ENCODE measurements around the gene PRR30.
"Not testable (repeated sequence)": the region's sequence is repeated elsewhere in the genome, so short reads cannot be mapped to it uniquely, and the experiment has no call there.

The PRR30 gene

DNA sequence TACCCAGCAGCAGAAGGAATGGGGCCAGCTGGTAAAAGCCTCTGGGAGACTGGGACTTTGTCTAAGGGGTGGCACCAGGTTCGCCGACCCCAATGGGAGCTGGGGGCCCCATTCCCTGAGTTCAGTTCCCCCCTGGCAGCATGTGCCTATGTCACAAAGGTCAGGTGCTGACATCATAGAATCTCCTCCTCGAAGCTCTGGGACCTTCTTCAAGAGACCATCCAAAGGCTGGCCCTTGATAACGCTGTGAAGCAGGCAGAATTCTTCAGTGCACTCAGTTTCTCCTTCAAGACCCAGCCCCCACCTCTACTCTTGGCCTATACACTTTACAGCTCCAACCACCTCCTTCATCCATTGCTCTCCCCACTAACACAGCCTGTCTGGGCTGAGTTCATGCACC, at the start of gene PRR30:
Gene PRR30 (minus strand): TSS at position 101 of the 400 bp plus-strand sequence. CDS start 1,081 bp downstream, outside the sequence.
- no peak for FAIRE-seq

DNA sequence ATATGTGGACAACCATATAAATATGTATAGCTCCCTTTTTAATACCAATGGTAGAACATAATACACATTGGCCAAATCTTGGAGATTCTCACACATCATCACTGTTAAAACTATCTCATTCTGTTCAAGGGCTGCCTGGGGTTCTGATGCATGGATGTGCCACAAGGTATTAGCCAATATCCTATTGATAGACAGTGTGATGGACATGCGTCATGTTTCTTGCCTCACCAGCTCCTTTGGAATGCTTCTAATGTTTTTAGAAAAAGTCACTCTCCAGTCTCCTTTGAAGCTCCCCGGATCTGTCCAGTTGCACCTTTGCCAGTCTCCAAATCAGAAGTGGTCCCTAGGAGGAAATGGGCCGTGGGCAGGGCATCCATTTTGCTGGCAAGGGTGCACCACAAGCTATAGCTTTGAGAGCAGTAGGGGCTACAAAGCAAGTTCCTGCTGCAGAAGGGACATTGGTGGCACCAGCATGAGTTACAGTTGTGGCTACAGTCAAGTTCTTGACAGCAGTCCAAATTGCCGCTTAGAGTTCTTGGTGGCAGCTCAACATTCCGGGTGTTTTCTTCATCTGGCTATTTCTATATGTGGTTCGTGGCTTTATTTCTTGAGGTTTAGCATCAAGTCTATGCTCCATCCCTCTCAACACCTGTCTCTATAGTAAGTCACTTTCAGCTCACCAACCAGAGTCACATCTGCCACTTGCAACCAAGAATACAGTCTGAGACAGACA, 47.6 kb upstream of the PRR30 start:
- FAIRE-seq: no peak

DNA sequence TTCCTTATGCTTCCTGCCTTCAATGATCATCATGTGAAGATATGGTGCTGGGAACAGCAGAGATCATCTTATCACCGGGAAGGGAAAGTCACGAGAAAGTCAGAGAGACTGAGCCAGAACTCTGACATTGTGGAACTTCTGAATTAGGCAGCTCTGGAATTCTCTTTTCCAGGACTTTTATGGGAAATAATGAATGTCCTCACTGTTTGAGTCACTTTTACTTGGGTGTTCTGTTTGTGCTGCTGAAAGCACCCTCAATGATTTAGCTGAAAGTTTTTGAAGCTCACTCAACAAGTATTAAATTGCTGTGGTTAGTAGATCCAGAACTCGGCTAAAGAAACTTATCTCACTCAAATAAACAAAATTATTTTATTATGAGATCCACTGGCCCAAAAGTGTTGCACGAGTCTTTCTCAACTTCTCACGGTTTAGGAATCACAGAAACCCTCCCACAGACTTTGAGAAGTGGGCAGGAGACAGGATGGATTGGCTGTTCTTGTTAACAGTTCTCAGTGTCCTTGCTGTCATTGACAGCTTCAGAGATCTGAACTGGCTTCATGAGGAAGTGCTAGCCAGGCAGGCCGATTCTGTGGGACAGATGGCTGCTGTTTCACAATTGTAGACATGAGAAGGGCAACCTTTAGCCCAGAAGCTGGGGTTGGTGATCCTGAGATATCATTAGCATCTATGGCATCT, 46.3 kb upstream of the PRR30 start:
- FAIRE-seq: no peak

DNA sequence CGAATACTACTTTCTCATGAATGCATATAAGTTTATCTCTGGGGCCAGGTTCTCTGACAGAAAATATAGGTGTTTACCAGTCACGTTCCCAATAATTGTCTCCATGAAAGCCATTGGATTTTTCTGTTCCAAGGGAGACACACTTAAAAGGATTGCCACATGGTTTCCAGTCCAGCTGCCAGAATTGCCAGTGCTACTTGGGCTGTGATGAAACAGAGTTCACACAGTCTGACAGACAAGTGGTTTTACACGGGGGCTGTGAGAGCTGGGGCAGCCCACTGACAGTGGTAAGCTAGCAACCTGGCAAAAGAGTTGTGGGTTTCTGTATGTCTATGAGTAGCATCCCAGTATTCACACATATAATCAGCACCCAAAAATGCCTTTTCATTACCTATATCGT, 44.9 kb upstream of the PRR30 start:
- no peak for FAIRE-seq

DNA sequence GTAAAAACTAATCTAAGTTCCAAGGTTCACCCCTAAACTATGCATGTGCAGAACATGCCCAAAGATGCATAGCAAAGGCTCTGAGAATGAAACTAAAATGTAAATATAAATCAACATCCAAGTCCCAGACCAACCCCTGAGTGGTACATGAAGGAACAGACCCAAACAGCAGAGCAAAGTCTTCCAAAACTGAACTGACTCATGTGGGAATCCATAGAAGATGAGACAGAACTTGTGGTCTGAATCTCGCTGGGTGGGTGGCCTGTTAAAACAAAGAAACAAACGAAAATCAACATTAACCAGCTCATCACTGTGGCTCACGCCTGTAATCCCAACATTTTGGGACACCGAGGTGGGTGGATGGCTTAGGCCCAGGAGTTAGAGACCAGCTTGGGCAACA, 43.1 kb upstream of the PRR30 start:
- FAIRE-seq: no peak

DNA sequence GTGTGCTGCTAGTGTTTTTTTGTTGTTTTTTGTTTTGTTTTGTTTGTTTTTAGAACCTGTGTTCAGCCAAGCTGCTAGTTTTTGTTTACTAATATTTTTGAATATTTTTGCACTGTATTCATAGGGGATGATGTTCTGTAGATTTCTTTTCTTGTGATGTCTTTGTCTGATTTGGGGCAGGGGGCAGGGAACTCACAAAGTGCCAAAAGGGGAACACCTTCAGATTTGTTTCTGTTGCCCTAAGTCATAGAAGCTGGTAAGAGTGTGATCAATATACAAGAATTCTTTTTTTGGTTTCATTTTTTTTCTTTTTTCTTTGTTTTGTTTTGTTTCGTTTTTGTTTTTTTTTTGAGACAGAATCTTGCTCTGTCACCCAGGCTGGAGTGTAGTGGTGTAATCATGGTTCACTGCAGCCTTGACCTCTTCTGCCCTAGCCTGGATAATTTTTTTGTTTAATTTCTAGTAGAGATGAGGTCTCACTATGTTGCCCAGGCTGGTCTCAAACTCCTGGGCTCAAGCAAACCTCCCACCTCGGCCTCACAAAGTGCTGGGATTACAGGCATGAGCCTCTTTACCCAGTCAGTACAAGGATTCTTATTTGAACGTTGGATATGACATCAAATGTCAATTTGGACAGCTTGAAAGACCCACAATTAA, 40.3 kb upstream of the PRR30 start:
- FAIRE-seq: no peak

DNA sequence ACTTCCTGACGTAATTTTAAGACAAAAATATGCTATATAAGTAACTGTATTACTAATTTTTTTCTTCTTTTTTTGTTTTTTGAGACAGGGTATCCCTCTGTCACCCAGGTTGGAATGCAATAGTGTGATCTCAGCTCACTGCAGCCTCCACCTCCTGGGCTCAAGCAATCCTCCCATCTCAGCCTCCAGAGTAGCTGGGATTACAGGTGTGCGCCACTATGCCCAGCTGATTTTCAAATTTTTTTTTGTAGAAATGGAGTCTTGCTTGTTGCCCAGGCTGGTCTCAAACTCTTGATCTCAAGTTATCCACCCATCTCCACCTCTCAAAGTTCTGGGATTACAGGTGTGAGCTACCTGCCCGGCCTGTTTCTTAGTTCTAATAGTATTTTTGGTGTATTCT, 39.3 kb upstream of the PRR30 start:
- no peak for FAIRE-seq

DNA sequence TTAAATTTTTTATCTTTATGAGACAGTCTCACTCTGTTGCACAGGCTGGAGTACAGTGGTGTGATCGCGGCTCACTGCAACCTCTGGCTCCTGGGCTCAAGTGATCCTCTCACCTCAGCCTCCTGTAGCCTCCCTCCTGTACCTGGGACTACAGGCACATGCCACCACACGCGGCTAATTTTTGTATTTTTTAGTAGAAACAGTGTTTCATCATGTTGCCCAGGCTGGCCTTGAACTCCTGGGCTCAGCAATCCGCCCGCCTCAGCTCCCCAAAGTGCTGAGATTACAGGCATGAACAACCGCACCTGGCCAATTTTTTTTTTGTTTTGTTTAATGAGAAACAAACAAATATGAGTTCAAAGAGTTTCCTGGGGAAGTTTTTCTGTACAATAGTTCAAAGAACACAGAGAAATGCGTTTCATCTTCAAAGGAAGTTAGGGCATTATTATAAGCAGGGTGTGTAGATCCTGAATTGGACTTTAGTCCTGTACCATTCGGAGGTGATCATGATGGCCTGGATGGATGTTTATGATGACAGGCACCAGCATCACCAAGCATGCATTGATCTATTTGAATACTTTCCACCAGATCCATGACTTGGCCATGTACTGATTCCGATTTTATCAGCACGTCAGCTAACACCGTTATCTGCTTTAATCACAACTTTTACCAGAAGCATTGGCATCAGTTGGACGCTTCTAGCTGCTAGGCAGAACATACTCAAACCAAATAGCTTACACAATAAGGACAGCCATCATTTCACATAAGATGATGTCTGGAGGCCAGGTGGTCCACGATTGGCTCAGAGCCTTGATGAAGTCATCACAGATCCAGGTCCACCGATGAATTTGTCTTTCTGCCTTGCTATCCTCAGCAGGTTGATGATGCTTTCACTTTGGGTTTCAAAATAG, 38.5 kb upstream of the PRR30 start:
- no peak for FAIRE-seq

DNA sequence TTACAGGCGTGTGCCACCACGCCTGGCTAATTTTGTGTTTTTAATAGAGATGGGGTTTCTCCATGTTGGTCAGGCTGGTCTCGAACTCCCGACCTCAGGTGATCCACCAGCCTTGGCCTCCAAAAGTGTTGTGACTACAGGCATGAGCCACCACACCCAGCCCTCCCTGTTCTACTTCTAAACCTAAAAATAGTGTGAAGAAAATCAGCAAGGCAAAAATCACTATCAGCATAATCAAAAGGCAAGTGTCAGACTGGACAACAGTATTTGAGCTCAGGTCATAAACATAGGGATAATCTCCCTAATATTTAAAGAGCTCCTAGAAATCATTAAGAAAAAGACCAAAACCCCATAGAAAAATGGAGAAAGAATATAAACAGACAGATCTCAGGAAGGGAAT, 36.6 kb upstream of the PRR30 start:
- not testable (repeated sequence) for FAIRE-seq

DNA sequence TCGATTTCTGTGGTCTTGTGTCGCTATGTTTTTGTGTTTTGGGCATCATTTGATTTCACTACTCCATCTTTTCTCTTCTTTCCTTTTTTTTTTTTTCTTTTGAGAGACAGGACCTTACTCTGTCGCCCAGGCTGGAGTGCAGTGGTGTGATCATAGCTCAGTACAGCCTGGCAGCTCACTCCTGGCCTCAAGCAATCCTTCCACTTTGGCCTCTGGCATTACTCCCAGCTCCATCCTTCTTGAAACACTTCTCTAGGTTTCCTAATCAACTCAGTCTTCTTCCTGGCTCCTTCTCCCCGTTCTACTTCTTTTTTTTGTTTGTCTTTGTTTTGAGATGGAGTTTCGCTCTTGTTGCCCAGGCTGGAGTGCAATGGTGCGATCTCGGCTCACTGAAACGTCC, 36.1 kb upstream of the PRR30 start:
- FAIRE-seq: no peak

DNA sequence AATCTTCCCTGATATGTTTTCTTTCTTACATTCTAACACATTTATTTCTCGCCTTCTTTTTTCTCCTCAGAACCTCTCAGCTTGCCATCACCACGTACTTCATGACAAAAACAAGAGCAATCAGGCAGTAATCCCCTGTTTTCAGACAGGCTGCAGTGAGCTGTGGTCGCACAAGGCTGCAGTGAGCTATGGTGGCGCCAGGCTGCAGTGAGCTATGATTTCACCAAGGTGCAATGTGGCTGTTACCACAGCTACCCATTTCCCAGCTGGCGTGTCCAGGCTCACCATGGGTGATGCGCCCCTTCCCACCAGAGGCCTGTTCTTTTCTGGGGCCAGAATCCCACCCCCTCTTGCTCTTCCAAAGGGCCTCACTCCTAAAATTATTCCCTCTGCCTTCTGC, 35.4 kb upstream of the PRR30 start:
- no peak for FAIRE-seq

DNA sequence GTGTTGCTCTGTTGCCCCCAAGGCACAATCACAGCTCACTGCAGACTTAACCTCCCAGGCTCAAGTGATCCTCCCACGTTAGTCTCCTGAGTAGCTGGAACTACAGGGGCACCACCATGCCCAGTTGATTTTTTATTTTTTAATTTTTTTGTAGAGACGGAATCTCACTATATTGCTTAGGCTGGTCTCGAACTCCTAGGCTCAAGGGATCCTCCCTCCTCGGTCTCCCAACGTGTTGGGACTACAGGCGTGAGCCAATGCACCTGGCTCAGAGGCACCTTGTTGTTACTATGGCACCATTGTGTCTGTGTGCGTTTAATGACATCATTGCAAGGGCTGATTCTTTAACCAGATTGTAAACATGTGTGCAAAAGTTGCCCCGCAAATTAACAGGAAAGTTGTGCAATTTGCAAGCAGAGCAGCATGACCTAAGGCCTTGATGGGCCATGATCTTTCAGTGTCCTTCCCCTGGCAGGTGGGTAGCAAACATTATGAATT, 32.2 kb upstream of the PRR30 start:
- no peak for FAIRE-seq

DNA sequence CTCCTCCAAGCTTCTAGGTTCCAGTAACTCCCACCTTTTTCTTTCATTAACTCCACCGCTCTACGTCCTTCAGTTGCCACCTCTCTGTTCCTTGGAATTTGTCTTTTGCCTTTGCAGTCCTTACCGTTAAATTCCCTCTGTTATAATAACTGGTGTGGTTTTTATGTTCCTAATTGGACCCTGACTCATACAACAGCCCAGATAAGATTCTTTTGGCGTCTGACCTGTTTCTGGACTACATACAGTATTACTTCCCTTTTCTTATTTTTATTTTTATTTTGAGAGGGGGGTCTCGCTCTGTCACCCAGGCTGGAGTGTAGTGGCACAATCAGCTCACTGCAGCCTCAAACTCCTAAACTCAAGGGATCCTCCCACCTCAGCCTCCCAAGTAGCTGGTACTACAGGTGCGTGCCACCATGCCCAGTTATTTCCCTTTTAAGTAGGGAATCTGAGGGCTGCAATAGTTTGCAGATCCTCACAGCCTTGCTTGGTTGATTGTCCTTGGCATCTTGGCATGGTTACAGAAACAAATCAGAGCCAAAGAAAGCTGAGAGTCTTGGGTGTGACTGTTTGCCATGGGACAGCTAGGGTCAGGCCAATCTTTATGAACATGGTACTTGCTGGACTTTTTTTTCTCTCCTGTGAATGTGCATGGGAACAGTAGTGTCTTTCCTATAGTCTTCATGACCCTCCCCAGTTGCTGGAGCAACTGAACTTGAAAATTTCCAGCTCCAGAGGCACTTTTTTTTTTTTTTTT, 31.5 kb upstream of the PRR30 start:
- no peak for FAIRE-seq

DNA sequence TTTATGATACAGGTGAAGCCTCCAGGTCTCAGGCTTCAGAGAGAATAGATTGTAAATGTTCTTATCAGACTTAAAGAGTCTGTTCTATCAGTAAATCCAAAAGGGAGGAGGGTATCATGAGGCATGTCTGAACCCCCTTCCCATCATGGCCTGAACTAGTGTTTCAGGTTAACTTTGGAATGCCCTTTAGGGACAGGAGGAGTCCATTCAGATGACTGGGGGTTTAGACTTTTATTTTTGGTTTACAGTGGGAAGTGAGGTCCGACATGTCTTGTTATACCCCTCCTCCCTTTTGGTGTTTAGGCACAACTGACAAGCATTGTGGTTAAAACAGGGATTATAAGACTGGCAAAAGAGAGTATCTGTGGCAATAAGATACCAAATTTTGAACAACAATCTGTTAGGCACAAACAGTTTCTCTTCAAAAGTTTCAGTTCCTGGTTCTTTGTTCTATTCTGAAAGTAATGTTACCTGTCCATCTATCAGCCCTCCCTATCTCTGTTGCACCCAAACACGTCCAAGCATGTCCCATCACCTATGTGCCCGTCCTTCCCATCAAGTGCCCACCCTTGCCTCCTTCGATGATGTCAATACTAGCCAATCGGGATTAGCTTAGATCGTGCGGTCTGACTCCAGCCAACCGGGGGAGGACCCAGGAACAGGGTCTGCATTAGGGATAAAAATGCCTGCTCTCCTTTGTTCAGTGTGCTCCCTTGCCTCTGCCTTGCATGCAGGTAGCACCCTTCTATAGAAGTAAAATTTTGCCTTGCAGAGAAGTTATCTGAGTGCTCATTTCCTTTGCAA, 26.0 kb upstream of the PRR30 start:
- no peak for FAIRE-seq

DNA sequence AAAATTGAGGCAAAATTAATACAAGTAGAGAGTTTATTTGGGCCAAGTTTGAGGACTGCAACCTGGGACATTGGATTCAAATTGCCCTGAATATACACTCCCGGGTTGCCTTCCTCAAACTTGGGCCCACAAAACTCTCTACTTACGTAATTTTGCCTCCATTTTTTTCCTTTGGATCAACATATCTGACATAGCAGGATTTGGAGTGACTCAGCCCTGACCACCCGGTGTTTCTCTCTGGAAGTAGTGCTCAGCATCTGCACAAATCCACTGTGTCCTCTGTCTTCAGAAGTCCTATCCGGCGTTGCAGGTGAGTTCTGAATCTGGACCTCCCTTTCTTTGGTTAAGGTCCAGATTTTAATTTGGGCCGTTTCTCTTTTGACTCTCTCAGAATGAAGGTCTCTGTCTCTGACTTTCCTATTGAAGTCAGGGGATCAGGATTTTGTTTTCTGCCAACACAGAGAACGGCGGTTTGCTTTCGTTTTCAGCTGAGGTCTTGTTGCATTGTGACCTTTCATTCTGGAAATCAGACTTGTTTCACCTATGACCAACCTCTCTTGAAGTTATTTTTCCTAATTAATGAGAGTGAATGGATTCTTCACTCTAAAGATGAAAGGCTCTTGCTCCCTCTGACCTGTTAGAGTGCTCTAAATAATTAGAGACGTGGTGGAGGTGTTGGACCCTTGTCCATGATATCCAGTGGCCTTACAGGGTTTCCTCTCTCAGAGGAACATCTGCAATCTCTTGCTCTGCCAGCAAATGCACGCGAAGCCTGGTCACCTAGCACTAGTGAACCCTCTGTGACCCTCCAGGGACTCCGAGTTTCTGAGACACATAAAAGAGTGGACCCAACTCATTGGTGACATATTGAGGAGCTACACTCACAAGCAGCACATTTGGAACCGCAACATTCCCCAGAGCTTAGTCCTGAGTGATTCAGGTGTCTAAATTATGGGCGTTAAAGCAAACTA, 23.2 kb upstream of the PRR30 start:
- FAIRE-seq: no peak

DNA sequence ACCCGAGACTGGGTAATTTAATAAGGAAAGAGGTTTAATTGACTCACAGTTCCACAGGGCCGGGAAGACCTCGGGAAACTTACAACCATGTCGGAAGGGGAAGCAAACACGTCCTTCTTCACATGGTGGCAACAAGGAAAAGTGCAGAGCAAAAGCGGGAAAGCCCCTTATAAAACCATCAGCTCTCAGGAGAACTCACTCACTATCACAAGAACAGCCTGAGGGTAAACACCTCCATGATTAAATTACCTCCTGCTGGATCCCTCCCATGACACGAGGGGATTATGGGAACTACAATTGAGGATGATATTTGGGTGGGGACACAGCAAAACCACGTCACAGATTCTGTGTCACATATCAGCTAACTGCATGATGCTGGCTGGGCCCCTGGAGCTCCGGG, 21.0 kb upstream of the PRR30 start:
- FAIRE-seq: no peak

DNA sequence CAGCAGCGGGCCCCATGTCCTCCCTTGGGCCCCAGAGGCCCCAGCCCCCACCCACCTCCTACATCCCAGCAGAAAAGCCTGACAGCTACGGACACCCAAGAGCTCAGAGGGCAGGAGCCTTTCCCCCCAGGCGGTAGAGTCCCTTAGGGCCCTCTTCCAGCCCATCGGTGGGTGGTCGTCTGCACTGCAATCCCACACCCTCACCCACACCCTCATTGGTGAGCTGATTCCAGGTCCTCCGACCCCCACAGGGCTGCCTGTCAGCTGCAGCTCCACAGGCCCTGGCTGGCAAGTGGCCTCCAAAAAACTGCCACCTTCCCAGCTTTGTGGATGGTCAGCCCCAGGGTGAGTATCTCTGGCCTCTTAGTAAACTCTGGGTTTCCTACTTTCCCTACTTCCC, 20.1 kb upstream of the PRR30 start:
- FAIRE-seq: no peak

DNA sequence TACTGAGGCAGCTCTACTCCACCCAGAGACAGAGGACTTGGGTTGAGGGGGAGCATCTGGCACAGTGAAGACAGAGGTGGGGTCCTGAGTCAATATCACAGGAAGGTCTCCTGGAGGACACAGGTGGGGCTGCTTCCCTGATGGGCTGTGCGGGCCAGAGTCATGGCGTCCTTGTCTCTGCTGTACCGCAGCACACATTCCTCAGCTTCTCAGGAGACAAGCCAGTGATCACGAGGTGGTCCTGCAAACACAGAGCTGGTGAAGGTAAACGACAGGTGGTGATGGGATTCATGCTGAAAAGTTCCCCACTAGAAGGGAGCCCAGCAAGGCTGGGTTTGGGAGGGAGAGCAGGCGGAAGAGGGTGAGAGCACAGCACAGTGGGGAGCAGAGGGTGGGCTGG, 19.3 kb upstream of the PRR30 start:
- no peak for FAIRE-seq

DNA sequence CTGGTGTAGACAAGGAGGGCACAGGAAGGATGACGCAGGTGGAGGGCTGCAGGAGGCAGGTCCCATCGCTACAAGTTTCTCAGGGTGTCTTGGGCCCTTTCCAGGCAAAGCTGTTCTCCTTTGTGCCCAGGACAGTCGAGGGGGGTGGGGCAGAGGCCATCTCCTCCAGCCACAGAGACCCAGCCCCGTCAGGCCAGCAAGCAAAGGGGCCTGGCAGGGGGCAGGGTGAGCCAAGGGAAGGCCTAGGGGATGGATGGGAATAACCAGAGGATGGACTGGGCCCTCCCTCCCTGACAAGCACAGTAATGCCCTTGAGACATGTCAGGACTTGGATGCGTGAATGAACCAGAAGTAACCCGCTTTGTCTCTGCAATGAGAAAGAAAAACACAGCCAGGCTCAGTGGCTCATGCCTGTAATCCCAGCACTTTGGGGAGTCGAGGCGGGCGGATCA, 15.9 kb upstream of the PRR30 start:
- no peak for FAIRE-seq

DNA sequence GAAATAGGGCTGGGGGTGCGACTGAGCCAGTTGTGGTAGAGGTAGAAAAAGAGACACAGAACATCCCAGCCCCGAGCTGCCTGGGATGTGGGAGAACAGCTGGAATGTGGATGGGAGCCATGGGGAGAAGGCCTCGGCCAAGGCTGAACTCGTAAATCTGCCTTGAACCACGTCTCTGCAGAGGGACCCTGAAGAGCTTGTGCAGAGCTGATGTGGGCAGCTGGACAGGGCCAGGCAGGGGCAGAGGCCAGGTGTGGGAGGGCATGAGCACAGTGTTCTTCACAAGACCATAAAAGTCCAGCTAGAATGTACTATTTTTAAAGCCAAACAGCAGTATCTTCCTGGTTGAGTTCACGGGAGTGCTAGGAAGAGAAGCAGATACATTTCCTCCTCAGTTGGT, 15.3 kb upstream of the PRR30 start:
- no peak for FAIRE-seq

Measured in TTC549 (cell line).